IMR-90 (cell line): ENCODE results near the gene SLC35G1.

Source experiments
- RFX5 ChIP-seq: IDR thresholded peaks from 2 replicates; pipeline ENCODE4 v1.8.0; 2012; ENCODE audit warnings: low read depth, mild to moderate bottlenecking, low read length, moderate library complexity
- TF ChIP-seq, protein P1 (sequence below): conservative IDR thresholded peaks from 2 replicates; pipeline ENCODE4 v1.5.1; 2012; ENCODE audit warnings: mild to moderate bottlenecking, low read depth, low read length, improper control_type of control experiment

DNA sequence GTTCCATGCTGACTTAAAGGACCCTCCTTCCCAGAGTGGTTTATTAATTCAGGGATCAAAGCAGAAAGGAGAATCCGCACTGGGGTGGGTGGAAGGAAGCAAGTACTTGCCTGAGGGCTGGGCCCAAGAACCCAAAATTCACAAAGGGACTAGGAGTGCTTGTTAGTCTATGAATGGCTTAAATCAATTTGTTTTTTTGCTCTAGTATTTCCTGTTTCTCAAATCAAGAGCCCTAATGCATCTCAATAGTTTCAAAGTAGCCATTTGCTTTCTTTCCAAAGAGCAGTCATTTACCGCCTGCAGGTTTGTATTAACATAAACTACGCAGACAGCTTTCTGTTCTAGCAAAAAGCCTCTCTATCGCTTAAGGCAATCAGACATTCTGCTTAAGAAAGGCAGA lies 44.2 kb upstream of the SLC35G1 start:
- TF ChIP-seq, protein P1, sequence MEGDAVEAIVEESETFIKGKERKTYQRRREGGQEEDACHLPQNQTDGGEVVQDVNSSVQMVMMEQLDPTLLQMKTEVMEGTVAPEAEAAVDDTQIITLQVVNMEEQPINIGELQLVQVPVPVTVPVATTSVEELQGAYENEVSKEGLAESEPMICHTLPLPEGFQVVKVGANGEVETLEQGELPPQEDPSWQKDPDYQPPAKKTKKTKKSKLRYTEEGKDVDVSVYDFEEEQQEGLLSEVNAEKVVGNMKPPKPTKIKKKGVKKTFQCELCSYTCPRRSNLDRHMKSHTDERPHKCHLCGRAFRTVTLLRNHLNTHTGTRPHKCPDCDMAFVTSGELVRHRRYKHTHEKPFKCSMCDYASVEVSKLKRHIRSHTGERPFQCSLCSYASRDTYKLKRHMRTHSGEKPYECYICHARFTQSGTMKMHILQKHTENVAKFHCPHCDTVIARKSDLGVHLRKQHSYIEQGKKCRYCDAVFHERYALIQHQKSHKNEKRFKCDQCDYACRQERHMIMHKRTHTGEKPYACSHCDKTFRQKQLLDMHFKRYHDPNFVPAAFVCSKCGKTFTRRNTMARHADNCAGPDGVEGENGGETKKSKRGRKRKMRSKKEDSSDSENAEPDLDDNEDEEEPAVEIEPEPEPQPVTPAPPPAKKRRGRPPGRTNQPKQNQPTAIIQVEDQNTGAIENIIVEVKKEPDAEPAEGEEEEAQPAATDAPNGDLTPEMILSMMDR: no peak
- no peak for TF ChIP-seq RFX5
